Myocyte (in vitro differentiated cells): Measurements from ENCODE around the gene EIF3A. TPM values are rescaled to one million over a fixed set of nuclear protein-coding genes. Genes with fewer than 3 reads are reported as not detected.

Experiments
- DNase-seq: peaks from one replicate; pipeline ENCODE4 v3.0.0-alpha.2; 2012; ENCODE audit warnings: low read depth
- total RNA-seq: library from RNA; depleted of rRNA; stranded (reverse); fragments of >200 nt; gene quantifications from 2 replicates; pipeline ENCODE4 v1.2.3, GENCODE V29; 2014

The EIF3A gene
- total RNA-seq, 1 donor from 2014 or later = 169 TPM

- DNase-seq = peak; percentile 90
Observed at GRCh38 chr10:119006451-119007210, 74.0 kb downstream of the EIF3A start.

GRCh38 chr10:119005362-119006043, 75.1 kb downstream of the EIF3A start:
- DNase-seq = no peak

GRCh38 chr10:119003572-119004289, 76.9 kb downstream of the EIF3A start:
- peak; percentile 14 for DNase-seq

GRCh38 chr10:119001717-119002500, 78.7 kb downstream of the EIF3A start:
- no peak for DNase-seq

- DNase-seq = no peak
Observed at GRCh38 chr10:118998183-118998582, 82.4 kb downstream of the EIF3A start.

- no peak for DNase-seq
Observed at GRCh38 chr10:118997379-118997778, 83.2 kb downstream of the EIF3A start.

GRCh38 chr10:118995739-118996138, 84.9 kb downstream of the EIF3A start:
- no peak for DNase-seq

GRCh38 chr10:118994321-118994720, 86.3 kb downstream of the EIF3A start:
- DNase-seq = no peak

GRCh38 chr10:118993214-118993613, 87.4 kb downstream of the EIF3A start:
- DNase-seq = no peak

GRCh38 chr10:118992496-118992895, 88.1 kb downstream of the EIF3A start:
- DNase-seq = no peak

GRCh38 chr10:118990326-118990725, 90.3 kb downstream of the EIF3A start:
- no peak for DNase-seq

GRCh38 chr10:118986815-118987790, 93.5 kb downstream of the EIF3A start:
- no peak for DNase-seq

GRCh38 chr10:118985576-118985975, 95.0 kb downstream of the EIF3A start:
- no peak for DNase-seq

Other genes starting within 250 kb of the EIF3A start
- 3.2 and 5.1 TPM in 2 replicates for gene NANOS1, start 51.1 kb downstream of the EIF3A start, total RNA-seq
- gene DENND10, start 23.3 kb upstream of the EIF3A start, total RNA-seq = 48.8 and 57.9 TPM in 2 replicates
- gene SFXN4, start 84.9 kb upstream of the EIF3A start, total RNA-seq = 18.2 and 33.2 TPM in 2 replicates
- 204 and 246 TPM in 2 replicates for gene PRDX3, start 98.0 kb upstream of the EIF3A start, total RNA-seq
- gene GRK5, start 126.8 kb upstream of the EIF3A start, total RNA-seq = 1.1 and 1.8 TPM in 2 replicates